HG03280 (cell line): ENCODE data around the gene RPN2.

Source experiments
- ATAC-seq: cut with Tn5 transposase; IDR thresholded peaks from one replicate; pipeline ENCODE4 v1.9.1; 2021; ENCODE audit warnings: mild to moderate bottlenecking, moderate library complexity; ENCODE audit not compliant: unreplicated experiment

The RPN2 gene

DNA sequence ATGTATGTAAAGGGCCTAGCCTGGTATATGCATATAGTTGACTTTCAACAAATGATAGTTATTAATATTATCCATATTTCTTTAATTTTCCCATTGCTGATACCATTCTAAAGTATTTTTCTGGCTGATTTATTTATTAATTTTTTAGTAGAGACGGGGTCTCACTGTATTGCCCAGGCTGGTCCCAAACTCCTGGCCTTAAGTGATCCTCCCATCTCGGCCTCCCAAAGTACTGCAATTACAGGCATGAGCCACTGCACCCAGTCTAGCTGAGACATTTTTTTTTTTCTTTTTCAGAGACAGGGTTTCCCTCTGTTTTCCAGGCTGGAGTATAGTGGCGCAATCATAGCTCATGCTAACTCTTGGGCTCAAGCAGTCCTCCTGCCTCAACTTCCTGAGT, 30.1 kb downstream of the RPN2 start:
- ATAC-seq: no peak

DNA sequence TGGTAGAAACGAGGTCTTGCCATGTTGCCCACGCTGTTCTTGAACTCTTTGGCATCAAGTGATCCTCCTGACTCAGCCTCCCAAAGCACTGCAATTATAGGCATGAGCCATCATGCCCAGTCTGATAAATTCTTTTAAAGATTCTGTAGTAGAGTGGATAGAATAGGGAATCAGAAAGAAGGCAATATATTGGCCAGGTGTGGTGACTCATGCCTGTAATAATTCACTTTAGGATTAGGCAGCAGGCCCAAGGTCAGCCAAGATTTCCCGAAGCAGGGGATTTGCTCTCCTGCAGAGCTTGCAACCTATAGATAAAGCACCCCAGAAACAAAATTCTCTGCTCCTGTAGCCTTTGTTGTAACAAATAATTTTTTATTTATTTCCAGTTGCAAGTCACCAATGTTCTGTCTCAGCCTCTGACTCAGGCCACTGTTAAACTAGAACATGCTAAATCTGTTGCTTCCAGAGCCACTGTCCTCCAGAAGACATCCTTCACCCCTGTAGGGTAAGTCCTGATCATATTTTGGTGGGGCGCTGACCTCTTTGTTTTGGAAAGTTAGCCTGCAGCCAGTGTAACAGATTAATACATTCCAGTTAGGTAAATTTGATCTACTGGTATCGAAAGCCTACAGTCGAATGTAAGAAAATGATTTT, 30.7 kb downstream of the RPN2 start:
- no peak for ATAC-seq

DNA sequence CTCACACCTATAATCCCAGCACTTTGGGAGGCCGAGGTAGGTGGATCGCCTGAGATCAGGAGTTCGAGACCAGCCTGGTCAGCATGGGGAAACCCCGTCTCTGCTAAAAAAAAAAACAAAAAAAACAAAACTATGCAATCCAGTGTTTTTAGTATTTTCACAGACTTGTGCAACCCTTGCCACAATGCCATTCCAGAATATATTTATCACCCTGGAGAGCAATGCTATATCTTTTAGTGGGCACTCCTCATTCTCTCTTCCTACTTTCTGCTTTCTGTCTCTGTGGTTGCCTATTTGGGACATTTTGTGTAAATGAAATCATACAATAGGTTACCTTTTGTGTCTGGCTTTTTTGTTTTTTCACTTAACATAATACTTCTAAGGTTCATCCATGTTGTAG, 39.3 kb downstream of the RPN2 start:
- ATAC-seq: no peak

DNA sequence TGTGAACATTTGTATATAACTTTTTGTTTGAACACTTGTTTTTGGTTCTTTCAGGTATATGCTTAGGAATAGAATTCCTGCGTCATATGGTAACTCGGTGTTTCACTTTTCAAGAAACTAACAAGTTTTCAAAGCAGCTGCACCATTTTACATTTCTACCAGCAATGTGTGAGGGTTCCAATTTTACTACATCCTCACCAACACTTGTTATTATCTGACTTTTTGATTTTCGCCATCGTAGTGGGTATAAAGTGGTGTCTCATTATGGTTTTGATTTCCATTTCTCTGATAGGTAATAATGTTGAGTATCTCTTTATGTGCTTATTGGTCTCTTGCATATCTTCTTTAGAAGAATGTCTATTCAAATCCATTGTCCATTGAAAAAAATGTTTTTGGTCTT, 39.8 kb downstream of the RPN2 start:
- no peak for ATAC-seq

DNA sequence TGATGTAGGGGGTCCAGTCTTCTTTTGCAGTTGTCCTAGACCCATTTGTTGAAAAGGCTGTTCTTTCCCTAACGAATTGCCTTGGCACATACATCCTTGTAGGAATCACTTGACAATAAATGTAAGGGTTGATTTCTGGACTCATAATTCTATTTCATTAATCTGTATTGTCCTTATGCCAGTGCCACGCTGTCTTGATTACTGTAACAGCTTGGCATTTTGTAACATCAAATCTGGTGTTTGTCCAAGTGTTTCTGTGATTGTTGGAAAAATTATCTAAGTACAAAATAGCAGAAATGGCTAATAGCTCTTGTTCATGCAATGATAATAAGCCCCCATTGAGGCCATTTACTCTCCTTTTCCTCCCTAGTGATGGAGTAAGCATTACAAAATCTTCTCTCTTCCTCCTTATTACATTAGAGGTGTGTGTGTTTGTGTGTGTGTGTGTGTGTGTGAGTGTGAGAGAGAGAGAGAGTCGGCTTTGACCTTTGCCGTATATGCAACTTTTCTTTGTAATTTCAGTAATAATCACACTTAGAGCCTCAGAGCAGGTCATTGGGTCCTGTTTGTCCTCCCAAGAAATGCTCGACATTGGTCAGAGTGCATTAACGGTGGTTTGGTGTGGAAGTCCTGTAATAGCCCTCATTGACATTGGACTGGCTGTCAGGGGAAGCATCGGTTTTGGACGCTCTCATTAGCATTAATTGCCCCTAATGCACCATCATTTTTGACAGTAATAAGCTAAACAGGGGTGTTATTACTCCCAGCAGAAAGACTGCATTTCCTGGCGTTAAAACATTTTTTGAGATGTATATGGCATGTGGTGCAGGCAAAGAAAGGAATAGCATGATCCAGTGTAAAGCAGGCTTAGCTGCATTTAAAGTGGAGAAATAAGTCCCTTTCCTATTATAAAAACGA, 40.9 kb downstream of the RPN2 start:
- no peak for ATAC-seq

DNA sequence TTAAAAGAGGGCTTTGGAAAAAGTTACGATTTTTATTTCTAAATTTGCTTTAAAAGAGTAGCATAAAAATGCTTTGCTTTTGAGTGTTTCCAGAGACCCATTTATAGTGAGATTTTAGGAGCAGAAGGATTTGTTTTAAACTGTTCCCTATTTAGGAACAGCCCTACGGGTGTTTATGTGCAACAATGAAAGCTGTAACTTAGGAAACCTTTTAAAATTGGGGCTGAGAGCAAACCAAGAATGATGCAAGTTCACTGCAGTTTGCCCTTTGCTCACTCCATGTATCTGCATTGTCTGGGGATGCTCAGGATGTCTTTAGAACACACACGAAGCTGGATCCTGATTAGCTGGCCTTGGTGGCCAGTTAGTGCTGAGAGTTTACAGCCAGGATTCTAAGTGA, 41.6 kb downstream of the RPN2 start:
- no peak for ATAC-seq

DNA sequence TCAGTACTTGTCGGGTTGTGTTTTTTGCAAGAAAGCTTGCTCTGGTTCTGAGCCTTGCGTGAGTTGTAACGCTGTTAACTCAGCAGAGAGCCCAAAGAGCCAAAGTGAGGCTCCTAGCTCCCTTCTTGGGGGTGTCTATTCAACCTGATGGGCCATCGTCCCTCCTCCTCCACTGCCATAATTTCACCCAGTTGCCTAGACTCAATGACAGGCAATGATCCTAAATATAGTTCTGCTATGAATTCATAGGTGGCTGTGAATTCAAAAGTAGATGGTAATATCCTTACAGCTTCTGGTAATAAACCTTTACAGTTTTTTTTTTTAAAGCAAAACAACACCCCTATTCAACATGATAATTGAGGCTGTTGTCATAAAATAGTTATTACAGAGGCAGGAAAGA, 43.0 kb downstream of the RPN2 start:
- ATAC-seq: no peak

DNA sequence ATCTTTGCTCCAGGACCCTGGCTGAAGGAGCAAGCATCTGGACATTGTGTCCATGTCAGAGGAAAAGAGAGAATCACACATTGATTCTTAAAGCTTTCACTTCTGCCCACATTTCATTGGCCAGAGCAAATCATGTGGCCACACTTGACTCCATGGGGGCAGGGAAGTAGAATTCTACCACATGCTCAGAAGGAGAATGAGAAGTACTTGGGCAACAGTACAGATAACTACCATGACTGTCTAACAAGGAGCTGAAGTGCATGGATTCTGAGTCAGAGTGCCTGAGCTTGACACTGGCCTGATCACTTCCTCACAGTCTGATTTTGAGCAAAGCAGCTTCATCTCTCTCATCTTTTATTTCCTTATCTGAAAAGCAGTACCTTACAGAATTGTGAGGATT, 43.9 kb downstream of the RPN2 start:
- ATAC-seq: no peak

DNA sequence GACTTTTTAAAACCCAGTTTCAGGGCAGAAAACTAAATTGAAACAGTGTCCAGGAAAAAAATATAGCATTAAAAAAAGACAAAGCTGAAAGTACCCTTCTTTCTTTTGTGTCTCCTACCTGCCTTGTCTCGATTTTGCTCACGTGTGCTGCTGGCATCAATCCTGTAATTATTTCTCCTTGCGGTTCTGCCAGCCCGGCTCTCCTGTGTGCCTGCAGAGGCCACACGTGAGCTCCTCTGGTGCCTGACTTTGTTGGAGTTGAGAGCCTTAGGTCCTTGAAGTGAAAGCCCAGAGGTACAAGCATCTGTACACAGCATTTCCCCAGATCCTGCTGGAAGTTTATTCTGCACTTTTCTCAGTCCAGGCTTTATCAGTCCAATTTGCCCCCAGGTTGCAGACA, 46.0 kb downstream of the RPN2 start:
- ATAC-seq: no peak

DNA sequence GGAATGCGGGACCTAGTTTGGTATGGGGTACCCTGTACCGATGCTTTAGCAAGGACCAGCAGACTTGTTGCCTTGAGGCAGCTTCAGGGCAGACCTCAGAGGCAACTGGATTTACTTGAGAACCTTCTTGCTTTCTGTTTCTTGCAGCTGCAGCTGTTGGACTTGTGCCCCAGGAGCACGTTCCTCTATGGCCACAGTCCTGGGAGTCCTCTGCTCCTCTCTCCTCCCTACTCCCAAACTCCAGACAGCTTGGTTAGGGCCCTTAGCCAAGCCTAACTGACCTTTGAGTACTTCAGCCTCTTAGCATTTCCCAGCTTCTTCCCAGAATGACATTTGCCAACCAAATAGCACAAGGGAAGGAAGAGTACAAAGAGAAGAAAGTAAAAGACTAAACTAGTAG, 47.8 kb downstream of the RPN2 start:
- no peak for ATAC-seq

DNA sequence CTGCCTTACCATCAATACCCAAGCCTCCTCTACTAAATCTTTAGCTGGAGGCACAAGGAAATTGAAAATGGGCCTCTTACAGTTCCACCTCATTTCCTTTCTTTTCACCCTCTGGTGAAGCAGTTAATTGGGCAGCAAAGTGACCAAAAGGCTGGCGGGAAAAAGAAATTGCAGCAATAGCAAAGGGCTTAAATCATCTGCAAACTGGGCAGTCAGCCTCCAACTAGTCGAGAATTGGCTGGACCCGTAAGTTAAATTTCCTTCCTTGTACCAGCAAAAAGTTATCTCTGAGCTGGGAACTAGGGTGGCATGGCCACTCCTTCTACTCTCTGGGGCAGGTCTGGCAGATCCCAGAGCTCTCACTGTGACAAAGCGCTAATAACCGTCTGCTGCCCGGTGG, 49.0 kb downstream of the RPN2 start:
- no peak for ATAC-seq

DNA sequence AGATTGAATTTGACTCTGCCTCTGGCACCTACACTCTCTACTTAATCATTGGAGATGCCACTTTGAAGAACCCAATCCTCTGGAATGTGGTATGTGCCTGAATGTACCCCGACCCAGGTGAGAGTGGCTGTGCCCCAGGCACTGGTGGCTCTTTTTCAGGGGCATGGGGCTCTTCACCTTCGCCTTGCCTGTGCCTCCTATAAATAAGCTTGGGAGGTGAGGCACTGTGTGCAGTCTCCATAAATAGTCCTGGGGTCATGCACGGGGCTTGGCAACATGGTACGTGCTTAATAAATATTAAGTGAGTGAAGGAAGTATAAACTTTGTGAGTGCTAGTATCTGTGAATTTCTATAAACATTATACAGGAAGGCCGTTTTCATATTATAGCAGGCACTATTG, 49.5 kb downstream of the RPN2 start:
- no peak for ATAC-seq

DNA sequence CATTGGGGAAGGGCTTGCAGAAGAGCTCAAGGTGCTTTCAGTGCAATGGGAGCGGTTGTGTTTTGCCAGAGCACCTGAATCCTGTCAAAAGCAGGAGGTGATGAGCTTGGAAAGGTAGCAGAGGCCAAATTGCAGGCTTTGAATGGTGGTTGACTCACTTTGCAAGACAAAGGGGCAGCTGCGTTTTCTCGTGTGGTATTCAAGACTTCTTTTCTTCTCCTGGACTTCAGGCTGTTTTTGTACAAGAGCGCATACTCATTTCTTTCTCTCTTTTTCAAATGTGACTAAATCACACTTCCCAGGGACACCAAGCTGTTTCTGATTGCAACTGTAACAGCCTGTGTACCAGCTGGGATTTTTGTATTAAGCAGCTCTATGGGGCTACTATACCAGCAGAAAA, 50.2 kb downstream of the RPN2 start:
- ATAC-seq: no peak

DNA sequence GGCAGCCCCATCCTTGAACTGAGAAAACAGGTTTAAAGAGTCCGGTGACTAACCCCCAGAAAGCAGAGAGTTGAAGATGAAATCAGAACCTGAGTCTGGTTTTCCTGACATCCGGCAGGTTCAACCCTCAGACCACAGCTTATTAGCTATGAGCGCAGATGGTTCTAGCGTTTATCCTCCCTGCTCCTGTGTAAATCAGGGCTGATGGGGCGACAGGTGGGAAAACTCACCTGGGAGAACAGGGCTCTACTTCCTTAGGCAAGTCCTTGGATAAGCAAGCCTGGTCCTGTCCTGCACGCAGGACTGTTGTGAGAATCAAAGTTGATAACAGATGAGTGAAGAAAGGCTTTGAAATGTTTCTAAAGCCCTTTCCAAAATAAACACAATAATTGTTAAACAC, 51.1 kb downstream of the RPN2 start:
- ATAC-seq: no peak

DNA sequence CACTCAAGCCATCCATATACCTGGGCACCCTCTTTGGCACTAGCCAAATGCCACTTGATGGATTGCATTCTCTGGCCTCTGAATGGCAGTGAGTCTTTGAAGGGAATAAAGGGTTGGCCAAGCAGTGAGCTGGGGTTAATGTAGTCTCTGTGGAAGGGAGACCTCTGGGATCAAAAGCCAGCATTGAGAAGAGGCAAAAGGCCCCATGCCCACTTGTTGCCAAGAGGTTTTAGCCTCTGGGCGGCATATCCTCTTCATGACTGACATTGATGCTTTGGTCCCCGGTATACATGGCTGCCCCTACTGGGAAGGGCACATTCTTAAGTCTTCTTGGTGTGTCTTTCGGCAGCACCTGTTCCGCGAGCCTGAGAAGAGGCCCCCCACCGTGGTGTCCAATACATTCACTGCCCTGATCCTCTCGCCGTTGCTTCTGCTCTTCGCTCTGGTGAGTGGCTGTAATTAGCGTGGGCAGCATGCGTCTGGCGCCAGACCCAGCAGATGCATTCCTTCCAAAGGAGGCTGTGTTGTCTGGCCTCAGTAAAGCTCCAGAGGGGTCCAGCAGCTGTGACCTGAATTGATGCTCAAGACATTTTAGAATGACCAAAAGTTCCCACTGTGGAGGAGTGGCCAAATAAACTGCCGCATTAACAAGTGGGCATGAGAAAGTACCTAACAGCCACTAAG, 53.0 kb downstream of the RPN2 start:
- ATAC-seq: no peak

DNA sequence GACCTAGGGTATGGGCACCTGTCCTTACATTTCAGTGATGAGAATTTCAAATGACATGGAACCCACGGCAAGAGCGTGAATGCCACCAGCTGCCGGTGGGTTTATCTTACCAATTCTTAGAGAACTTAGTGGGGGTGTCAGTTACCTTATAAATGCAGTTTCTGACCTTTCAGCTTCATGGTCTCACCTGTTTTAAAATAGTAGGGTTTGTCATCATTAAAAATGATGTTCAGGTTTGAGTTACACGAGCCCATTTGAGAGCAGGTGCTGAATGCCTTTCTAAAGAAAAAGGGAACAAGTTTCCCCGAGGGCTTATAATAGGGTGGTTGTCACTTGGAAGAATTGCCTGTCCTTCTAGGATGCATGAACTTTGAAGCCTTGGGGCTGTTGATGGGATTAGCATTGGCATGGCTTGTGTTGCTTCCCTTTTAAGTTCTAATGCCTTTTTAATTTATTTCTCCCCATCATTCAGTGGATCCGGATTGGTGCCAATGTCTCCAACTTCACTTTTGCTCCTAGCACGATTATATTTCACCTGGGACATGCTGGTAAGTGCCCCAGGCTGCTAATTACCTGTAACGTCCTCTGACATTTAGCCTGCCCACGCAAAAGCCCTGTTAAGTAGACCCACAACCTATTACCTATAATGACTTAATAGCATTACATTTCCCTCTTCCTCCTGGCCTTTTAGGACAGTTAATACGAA, 54.6 kb downstream of the RPN2 start:
- no peak for ATAC-seq

DNA sequence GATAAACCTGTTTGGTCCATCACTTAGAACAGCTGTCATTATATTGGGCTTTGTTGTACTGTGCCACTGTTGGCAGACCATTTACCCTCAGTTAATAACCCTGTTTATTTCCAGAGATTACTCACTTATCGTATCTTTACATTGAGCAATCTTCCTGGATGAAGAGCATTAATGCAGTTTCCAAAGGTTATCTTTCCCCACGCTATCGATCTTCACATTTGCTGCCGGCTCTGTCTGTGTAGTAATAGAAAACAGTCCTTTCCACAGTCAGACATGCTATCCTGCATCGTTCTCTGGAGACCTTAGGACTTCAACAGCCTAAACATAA, 55.1 kb downstream of the RPN2 start:
- ATAC-seq: no peak

DNA sequence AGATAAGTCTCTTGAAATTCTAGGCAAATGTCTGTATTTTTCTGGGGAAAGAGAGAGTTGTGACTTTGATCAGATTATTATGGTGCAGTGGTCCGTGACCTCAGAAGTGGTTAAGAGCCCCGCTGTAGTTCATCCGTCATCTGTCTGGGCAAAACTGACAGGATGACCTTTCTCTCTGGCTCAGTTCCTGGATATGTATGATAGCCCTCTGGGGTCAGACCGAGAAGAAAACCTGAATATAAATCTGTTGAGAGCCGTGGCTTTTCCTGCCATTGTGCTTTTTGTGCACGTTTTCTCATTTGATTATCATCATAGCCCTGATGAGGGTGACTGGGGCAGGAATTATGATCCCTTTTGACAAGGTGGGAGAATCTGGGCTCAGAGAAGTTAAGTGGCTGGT, 55.9 kb downstream of the RPN2 start:
- no peak for ATAC-seq

DNA sequence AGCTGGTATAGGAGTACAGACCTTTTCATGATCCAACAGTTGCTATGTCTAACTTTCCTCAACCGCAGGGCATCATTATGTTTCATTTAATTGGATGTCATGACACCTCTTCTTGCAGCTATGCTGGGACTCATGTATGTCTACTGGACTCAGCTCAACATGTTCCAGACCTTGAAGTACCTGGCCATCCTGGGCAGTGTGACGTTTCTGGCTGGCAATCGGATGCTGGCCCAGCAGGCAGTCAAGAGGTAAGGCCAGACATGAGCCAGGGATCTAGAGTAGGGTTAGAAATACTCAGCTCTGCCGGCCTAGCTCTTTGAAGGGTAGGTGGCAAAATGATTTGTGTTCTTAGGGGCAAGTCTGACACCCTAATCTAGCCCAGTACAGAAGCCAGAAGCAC, 57.3 kb downstream of the RPN2 start:
- ATAC-seq: no peak

DNA sequence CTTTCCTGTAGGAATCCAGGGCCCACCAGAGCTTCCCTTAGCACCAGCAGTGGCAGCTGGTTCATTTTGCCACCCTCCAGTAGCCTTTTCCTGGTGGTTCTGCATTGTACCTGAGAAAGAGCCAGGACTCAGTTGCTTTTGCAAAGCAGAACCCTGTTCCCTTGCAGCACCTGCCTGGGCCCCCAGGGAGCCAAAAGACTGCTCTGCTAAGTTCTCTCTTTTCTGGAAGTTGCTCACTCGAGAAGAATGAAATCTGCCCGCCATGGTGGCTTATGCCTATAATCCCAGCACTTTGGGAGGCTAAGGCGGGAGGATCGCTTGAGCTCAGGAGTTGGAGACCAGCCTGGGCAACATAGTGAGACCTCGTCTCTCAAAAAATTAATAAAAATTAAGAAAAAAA, 58.5 kb downstream of the RPN2 start:
- no peak for ATAC-seq

DNA sequence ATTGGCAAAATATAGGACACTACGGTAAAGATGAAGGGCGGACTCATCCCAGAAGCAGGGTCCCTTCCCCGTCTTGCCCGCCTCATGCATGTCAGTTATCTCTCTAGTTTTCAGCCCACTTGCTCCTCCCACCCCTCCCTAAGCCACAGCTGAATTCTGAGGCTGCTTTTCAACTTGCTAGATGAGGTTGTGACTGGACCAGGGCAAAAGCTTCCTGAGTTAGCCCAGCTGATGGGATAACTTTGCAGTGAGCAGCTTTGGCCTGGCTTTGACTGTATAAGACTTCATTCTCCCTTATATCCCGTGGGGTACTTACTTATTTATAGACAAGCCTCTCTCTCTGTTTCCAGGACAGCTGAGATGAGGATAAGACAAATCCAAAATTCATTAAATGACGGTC, 59.3 kb downstream of the RPN2 start:
- no peak for ATAC-seq
